Thyroid gland (tissue), 4 donors: ENCODE data around the gene PSMB8.

Experiments
- CTCF ChIP-seq, 6 experiments: fragments of 200-600 bp in 3 of 6; fragments of 450-650 bp in 3 of 6; sonication (generic) in 3 of 6; IDR thresholded peaks; one replicate each; pipeline ENCODE4 v1.5.1; 2016 to 2019; ENCODE audit warnings: antibody characterized with exemption in 6 of 6, mild to moderate bottlenecking in 2 of 6, inconsistent platforms in 1 of 6, moderate library complexity in 1 of 6
- POLR2A ChIP-seq, 2 donors: fragments of 450-650 bp; IDR thresholded peaks; one replicate each; pipeline ENCODE4 v1.6.1; 2017; ENCODE audit warnings: antibody characterized with exemption in 2 of 2, mild to moderate bottlenecking in 2 of 2, moderate library complexity in 1 of 2

- no peak for TF ChIP-seq POLR2A (IDR thresholded peaks at IDR 0.05)
- no peak for TF ChIP-seq CTCF (IDR thresholded peaks at IDR 0.05)
Observed at GRCh38 chr6:32883789-32884188, 39.9 kb upstream of the PSMB8 start.
